HG03565 (cell line): ENCODE results near the gene TPM2.

Experiments
- ATAC-seq: cut with Tn5 transposase; IDR thresholded peaks from one replicate; pipeline ENCODE4 v1.9.1; 2021; ENCODE audit warnings: mild to moderate bottlenecking, moderate library complexity; ENCODE audit not compliant: unreplicated experiment

The TPM2 gene

GRCh38 chr9:35679091-35679490, 10.6 kb downstream of the TPM2 start:
- no peak for ATAC-seq

GRCh38 chr9:35675732-35676392, 13.9 kb downstream of the TPM2 start:
- ATAC-seq, result no peak

- no peak for ATAC-seq
These were observed 14.5 kb downstream of the TPM2 start for GRCh38 chr9:35675204-35675603.

GRCh38 chr9:35674025-35674361, 15.7 kb downstream of the TPM2 start:
- no peak for ATAC-seq

- ATAC-seq, result no peak
These were observed 16.3 kb downstream of the TPM2 start, which contains the start of gene CA9 for GRCh38 chr9:35673132-35674024. CA9 (plus strand) TSS chr9:35673928; CDS start chr9:35673960, 32 bp downstream.

- ATAC-seq, result no peak
These were observed 20.2 kb downstream of the TPM2 start for GRCh38 chr9:35669331-35670145.

GRCh38 chr9:35667939-35668338, 21.8 kb downstream of the TPM2 start:
- no peak for ATAC-seq

GRCh38 chr9:35666549-35666948, 23.2 kb downstream of the TPM2 start:
- ATAC-seq, result no peak

GRCh38 chr9:35666045-35666444, 23.7 kb downstream of the TPM2 start:
- no peak for ATAC-seq

GRCh38 chr9:35665471-35665818, 24.3 kb downstream of the TPM2 start:
- ATAC-seq, result no peak

GRCh38 chr9:35664531-35665470, 24.9 kb downstream of the TPM2 start, which contains the start of gene ARHGEF39:
ARHGEF39 (minus strand) TSS chr9:35665195; CDS start chr9:35665169, 26 bp downstream.
- peak; percentile 73 for ATAC-seq

GRCh38 chr9:35662437-35662836, 27.3 kb downstream of the TPM2 start:
- ATAC-seq, result no peak

GRCh38 chr9:35661756-35662350, 27.9 kb downstream of the TPM2 start:
- ATAC-seq, result no peak

- ATAC-seq, result no peak
These were observed 28.7 kb downstream of the TPM2 start for GRCh38 chr9:35660966-35661415.

- no peak for ATAC-seq
These were observed 30.4 kb downstream of the TPM2 start for GRCh38 chr9:35659340-35659739.

GRCh38 chr9:35658968-35659220, 30.8 kb downstream of the TPM2 start:
- ATAC-seq, result no peak

GRCh38 chr9:35658137-35658967, 31.4 kb downstream of the TPM2 start, which contains the start of gene CCDC107:
CCDC107 (plus strand) TSS chr9:35658292; CDS start chr9:35658380, 88 bp downstream.
- peak; percentile 49 for ATAC-seq

- peak; percentile 87 for ATAC-seq
These were observed 32.1 kb downstream of the TPM2 start, which contains the start of gene RMRP for GRCh38 chr9:35657546-35658136. RMRP (minus strand) TSS chr9:35658019.
